Peyer's patch (tissue), 4 donors: Measurements from ENCODE around the gene SYNPO2. TPM values are rescaled to one million over a fixed set of nuclear protein-coding genes. Genes with fewer than 3 reads are reported as not detected.

Experiments
- DNase-seq, 3 donors: peaks; one replicate each; pipeline ENCODE4 v3.0.0-alpha.2; 2017 to 2019
- H3K27ac ChIP-seq, 4 donors: fragments of 200-600 bp; sonication (generic); one replicate each; pipeline ENCODE4 v1.5.1; 2016 to 2019
- H3K27me3 ChIP-seq, 2 donors: fragments of 200-600 bp; sonication (generic); one replicate each; pipeline ENCODE4 v1.5.1; 2019
- H3K36me3 ChIP-seq, 3 donors: fragments of 200-600 bp; sonication (generic); one replicate each; pipeline ENCODE4 v1.5.1; 2016 to 2019
- H3K4me1 ChIP-seq, 4 donors: fragments of 200-600 bp; sonication (generic); one replicate each; pipeline ENCODE4 v1.5.1; 2016 to 2019
- H3K4me3 ChIP-seq, 4 donors: fragments of 200-600 bp; sonication (generic); 1 replicate in 3 of 4; 2 replicates in 1 of 4; pipeline ENCODE4 v1.5.1; 2016 to 2019; ENCODE audit warnings: mild to moderate bottlenecking in 1 of 4
- H3K9me3 ChIP-seq, 4 donors: fragments of 200-600 bp; sonication (generic); one replicate each; pipeline ENCODE4 v1.5.1; 2016 to 2019; ENCODE audit warnings: mild to moderate bottlenecking in 1 of 4
- CTCF ChIP-seq, 6 experiments: fragments of 450-650 bp in 4 of 6; fragments of 200-600 bp in 2 of 6; sonication (generic) in 1 of 6; IDR thresholded peaks; one replicate each; pipeline ENCODE4 v1.5.1; 2017 to 2019; ENCODE audit warnings: antibody characterized with exemption in 6 of 6, mild to moderate bottlenecking in 3 of 6, moderate library complexity in 1 of 6
- POLR2A ChIP-seq, 2 donors: fragments of 450-650 bp; IDR thresholded peaks; one replicate each; pipeline ENCODE4 v1.5.1; 2017; ENCODE audit warnings: antibody characterized with exemption in 2 of 2, mild to moderate bottlenecking in 2 of 2, moderate library complexity in 2 of 2
- total RNA-seq, 4 donors: library from RNA; depleted of rRNA; stranded (reverse); fragments of >200 nt; gene quantifications; one replicate each; pipeline ENCODE4 v1.1.0, GENCODE V29; 2016

SYNPO2 gene
- total RNA-seq, 4 donors from 2014 or later = 24.9 to 77.6 (median 41.1) TPM

GRCh38 chr4:119097282-119097900 lies 208.7 kb downstream of the SYNPO2 start:
- Histone ChIP-seq H3K36me3 (no peaks in the 10 kb centered on the region), H3K27me3 (no peaks in the 10 kb centered on the region), H3K4me1 (no peaks in the 10 kb centered on the region), H3K4me3 (no peak overlapping the region), H3K9me3 (no peaks in the 10 kb centered on the region), H3K27ac (peak overlapping the region in 1 of 4 donors; percentile 17)
- TF ChIP-seq CTCF (IDR thresholded peaks at IDR 0.05) (no peak), POLR2A (IDR thresholded peaks at IDR 0.05) (no peak)
- DNase-seq = no peak

- H3K27me3 ChIP-seq = no peaks in the 10 kb centered on the region
- no peaks in the 10 kb centered on the region for H3K9me3 ChIP-seq
- no peak for DNase-seq
- no peaks in the 10 kb centered on the region for H3K4me1 ChIP-seq
- H3K27ac ChIP-seq = no peak overlapping the region
- H3K36me3 ChIP-seq = no peaks in the 10 kb centered on the region
- no peak overlapping the region for H3K4me3 ChIP-seq
- TF ChIP-seq POLR2A (IDR thresholded peaks at IDR 0.05) (no peak), CTCF (IDR thresholded peaks at IDR 0.05) (no peak)
Observed at GRCh38 chr4:119098306-119098705, 209.7 kb downstream of the SYNPO2 start.

GRCh38 chr4:119099227-119099810 lies 210.7 kb downstream of the SYNPO2 start:
- Histone ChIP-seq H3K27me3 (no peaks in the 10 kb centered on the region), H3K36me3 (no peaks in the 10 kb centered on the region), H3K27ac (no peak overlapping the region), H3K4me3 (no peak overlapping the region), H3K9me3 (no peaks in the 10 kb centered on the region), H3K4me1 (no peaks in the 10 kb centered on the region)
- DNase-seq = no peak
- TF ChIP-seq POLR2A (IDR thresholded peaks at IDR 0.05) (no peak), CTCF (IDR thresholded peaks at IDR 0.05) (no peak)

GRCh38 chr4:119100655-119101054 lies 212.0 kb downstream of the SYNPO2 start:
- H3K4me1 ChIP-seq = no peaks in the 10 kb centered on the region

GRCh38 chr4:119103263-119103662 lies 214.6 kb downstream of the SYNPO2 start:
- TF ChIP-seq POLR2A (IDR thresholded peaks at IDR 0.05) = no peak
- TF ChIP-seq CTCF (IDR thresholded peaks at IDR 0.05) = no peak
- Histone ChIP-seq H3K4me1 (no peaks in the 10 kb centered on the region), H3K4me3 (no peak overlapping the region), H3K9me3 (no peaks in the 10 kb centered on the region), H3K36me3 (no peaks in the 10 kb centered on the region), H3K27ac (peak overlapping the region in 3 of 4 donors; percentile 22 to 41 (median 38)), H3K27me3 (no peaks in the 10 kb centered on the region)
- DNase-seq = peak in 1 of 3 donors; percentile 51

More at GRCh38 chr4:119100655-119101054, 212.0 kb downstream of the SYNPO2 start:
- Histone ChIP-seq H3K4me3 (no peak overlapping the region), H3K9me3 (no peaks in the 10 kb centered on the region), H3K27ac (no peak overlapping the region), H3K36me3 (no peaks in the 10 kb centered on the region), H3K27me3 (no peaks in the 10 kb centered on the region)
- no peak for TF ChIP-seq POLR2A (IDR thresholded peaks at IDR 0.05)
- TF ChIP-seq CTCF (IDR thresholded peaks at IDR 0.05) = no peak
- no peak for DNase-seq
